Type B pancreatic cell (in vitro differentiated cells): Measurements from ENCODE around the gene SSPN. TPM values are rescaled to one million over a fixed set of nuclear protein-coding genes. Genes with fewer than 3 reads are reported as not detected.

Source experiments
- DNase-seq: peaks from one replicate; pipeline ENCODE4 v3.0.0; 2021; ENCODE audit warnings: mixed read lengths; ENCODE audit not compliant: unreplicated experiment; ENCODE audit errors: extremely low spot score
- H3K27ac Mint-ChIP-seq: 2 replicates; pipeline ENCODE4 v1.8.0; 2021; ENCODE audit warnings: mild to moderate bottlenecking, mixed read lengths
- H3K27me3 Mint-ChIP-seq: 2 replicates; pipeline ENCODE4 v1.8.0; 2021; ENCODE audit warnings: mixed read lengths
- H3K36me3 Mint-ChIP-seq: 2 replicates; pipeline ENCODE4 v1.8.0; 2021; ENCODE audit warnings: mixed read lengths
- H3K4me1 Mint-ChIP-seq: one replicate; pipeline ENCODE4 v1.8.0; 2021; ENCODE audit warnings: mixed read lengths; ENCODE audit not compliant: unreplicated experiment
- H3K4me3 Mint-ChIP-seq: 2 replicates; pipeline ENCODE4 v1.8.0; 2021; ENCODE audit warnings: mild to moderate bottlenecking, mixed read lengths
- H3K9me3 Mint-ChIP-seq: 2 replicates; pipeline ENCODE4 v1.8.0; 2021; ENCODE audit warnings: mixed read lengths
- total RNA-seq: library from RNA; stranded (reverse); gene quantifications from 2 replicates; pipeline ENCODE4 v1.2.1, GENCODE V29; 2021; ENCODE audit warnings: low replicate concordance
- TF ChIP-seq, protein P1 (sequence below): fragments of 200-600 bp; sonication (generic); conservative IDR thresholded peaks from 2 replicates; pipeline ENCODE4 v1.5.0; 2021; ENCODE audit warnings: antibody characterized with exemption, mild to moderate bottlenecking

SSPN gene
- total RNA-seq, 1 donor from 2014 or later = 11.3 TPM

GRCh38 chr12:26219736-26220135, 24.4 kb downstream of the SSPN start:
- peaks cover 5% of the 10 kb centered on the region for H3K36me3 Mint-ChIP-seq
- TF ChIP-seq, protein P1, sequence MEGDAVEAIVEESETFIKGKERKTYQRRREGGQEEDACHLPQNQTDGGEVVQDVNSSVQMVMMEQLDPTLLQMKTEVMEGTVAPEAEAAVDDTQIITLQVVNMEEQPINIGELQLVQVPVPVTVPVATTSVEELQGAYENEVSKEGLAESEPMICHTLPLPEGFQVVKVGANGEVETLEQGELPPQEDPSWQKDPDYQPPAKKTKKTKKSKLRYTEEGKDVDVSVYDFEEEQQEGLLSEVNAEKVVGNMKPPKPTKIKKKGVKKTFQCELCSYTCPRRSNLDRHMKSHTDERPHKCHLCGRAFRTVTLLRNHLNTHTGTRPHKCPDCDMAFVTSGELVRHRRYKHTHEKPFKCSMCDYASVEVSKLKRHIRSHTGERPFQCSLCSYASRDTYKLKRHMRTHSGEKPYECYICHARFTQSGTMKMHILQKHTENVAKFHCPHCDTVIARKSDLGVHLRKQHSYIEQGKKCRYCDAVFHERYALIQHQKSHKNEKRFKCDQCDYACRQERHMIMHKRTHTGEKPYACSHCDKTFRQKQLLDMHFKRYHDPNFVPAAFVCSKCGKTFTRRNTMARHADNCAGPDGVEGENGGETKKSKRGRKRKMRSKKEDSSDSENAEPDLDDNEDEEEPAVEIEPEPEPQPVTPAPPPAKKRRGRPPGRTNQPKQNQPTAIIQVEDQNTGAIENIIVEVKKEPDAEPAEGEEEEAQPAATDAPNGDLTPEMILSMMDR = no peak
- H3K27me3 Mint-ChIP-seq = peaks cover 21% of the 10 kb centered on the region
- H3K9me3 Mint-ChIP-seq = no peaks in the 10 kb centered on the region
- H3K4me3 Mint-ChIP-seq = no peak overlapping the region
- DNase-seq = no peak
- H3K4me1 Mint-ChIP-seq = no peaks in the 10 kb centered on the region
- no peak overlapping the region for H3K27ac Mint-ChIP-seq

DNA sequence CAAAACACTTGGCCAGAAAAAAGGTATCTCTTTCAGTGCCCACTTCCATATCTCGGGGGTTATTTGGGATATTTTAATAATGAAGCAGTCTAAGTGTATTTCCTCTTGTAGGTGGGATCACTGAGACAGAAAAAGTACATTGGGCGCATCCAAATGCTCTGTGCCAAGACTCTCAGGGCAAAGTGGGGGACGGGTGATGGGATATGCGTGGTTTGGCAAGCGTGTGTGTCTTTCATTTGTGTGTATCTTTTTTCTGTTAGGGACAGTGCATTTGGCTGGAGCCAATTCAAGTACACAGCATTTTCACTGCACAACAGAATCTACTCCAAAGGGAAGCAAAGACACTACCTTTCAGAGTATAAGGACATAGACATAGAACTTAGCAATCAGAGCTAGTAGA, 29.3 kb downstream of the SSPN start:
- Mint-ChIP-seq H3K4me3 (no peak overlapping the region), H3K9me3 (no peaks in the 10 kb centered on the region), H3K36me3 (peaks cover 4% of the 10 kb centered on the region), H3K4me1 (peaks cover 8% of the 10 kb centered on the region), H3K27ac (no peak overlapping the region), H3K27me3 (peaks cover 49% of the 10 kb centered on the region)
- TF ChIP-seq, protein P1 = no peak
- DNase-seq = no peak

GRCh38 chr12:26226122-26226521, 30.7 kb downstream of the SSPN start:
- H3K4me3 Mint-ChIP-seq = peak overlapping the region; percentile 83
- peaks cover 8% of the 10 kb centered on the region for H3K4me1 Mint-ChIP-seq
- TF ChIP-seq, protein P1 = no peak
- peaks cover 4% of the 10 kb centered on the region for H3K36me3 Mint-ChIP-seq
- no peak overlapping the region for H3K27ac Mint-ChIP-seq
- peaks cover 51% of the 10 kb centered on the region for H3K27me3 Mint-ChIP-seq
- no peak for DNase-seq
- H3K9me3 Mint-ChIP-seq = no peaks in the 10 kb centered on the region

GRCh38 chr12:26226629-26227360, 31.4 kb downstream of the SSPN start:
- Mint-ChIP-seq H3K36me3 (peaks cover 4% of the 10 kb centered on the region), H3K27ac (peak overlapping the region; percentile 66), H3K4me1 (peaks cover 8% of the 10 kb centered on the region), H3K4me3 (peak overlapping the region; percentile 83), H3K9me3 (no peaks in the 10 kb centered on the region), H3K27me3 (peaks cover 54% of the 10 kb centered on the region)
- TF ChIP-seq, protein P1 = no peak
- peak; percentile 69 for DNase-seq

GRCh38 chr12:26227361-26227745, 32.0 kb downstream of the SSPN start:
- Mint-ChIP-seq H3K36me3 (peaks cover 4% of the 10 kb centered on the region), H3K4me1 (peaks cover 8% of the 10 kb centered on the region), H3K4me3 (peak overlapping the region; percentile 83), H3K9me3 (no peaks in the 10 kb centered on the region), H3K27me3 (peaks cover 58% of the 10 kb centered on the region), H3K27ac (peak overlapping the region; percentile 66)
- DNase-seq = no peak
- TF ChIP-seq, protein P1 = no peak
